Common myeloid progenitor, CD34-positive (primary cell): ENCODE data around the gene NXPE3.

Experiments used
- CTCF ChIA-PET: fragments of 350-600 bp; sonication (Branson Sonifier 250); formaldehyde crosslinking; loops from one replicate; lab custom pipeline; 2021; ENCODE audit warnings: antibody characterized with exemption; lab: Charles Lee
- POLR2A ChIA-PET: fragments of 350-600 bp; sonication (Branson Sonifier 250); formaldehyde crosslinking; loops from one replicate; lab custom pipeline; 2021; ENCODE audit warnings: antibody characterized with exemption; lab: Charles Lee
- DNase-seq, 3 donors: peaks; one replicate each; pipeline versions ENCODE4 v3.0.0 to v3.0.0-alpha.2; 2013
- H3K27ac ChIP-seq, 2 experiments: 1 replicate in 1 of 2; 2 replicates in 1 of 2; pipeline ENCODE4 v1.7.0; 2013; ENCODE audit warnings: inconsistent platforms in 2 of 2, low read length in 2 of 2, mild to moderate bottlenecking in 2 of 2, low read depth in 1 of 2, moderate library complexity in 1 of 2; ENCODE audit not compliant: severe bottlenecking in 2 of 2, insufficient read depth in 1 of 2, poor library complexity in 1 of 2
- H3K27me3 ChIP-seq, 5 experiments: replicated peaks in 2 of 5; 1 replicate in 3 of 5; 2 replicates in 2 of 5; pipeline versions ENCODE4 v1.6.1 to v1.7.0; 2013; ENCODE audit warnings: low read length in 4 of 5, mild to moderate bottlenecking in 2 of 5, moderate library complexity in 2 of 5, inconsistent platforms in 1 of 5; ENCODE audit not compliant: insufficient read depth in 5 of 5, control insufficient read depth in 4 of 5
- H3K36me3 ChIP-seq, 4 experiments: 1 replicate in 2 of 4; 2 replicates in 2 of 4; pipeline versions ENCODE4 v1.6.1 to v1.7.0; 2013; ENCODE audit warnings: low read length in 3 of 4, control low read depth in 1 of 4, mild to moderate bottlenecking in 1 of 4; ENCODE audit not compliant: control insufficient read depth in 4 of 4, insufficient read depth in 4 of 4
- H3K4me1 ChIP-seq, 4 experiments: 1 replicate in 3 of 4; 2 replicates in 1 of 4; pipeline versions ENCODE4 v1.6.1 to v1.7.1; 2013; ENCODE audit warnings: low read length in 3 of 4, mild to moderate bottlenecking in 3 of 4, control low read depth in 1 of 4, inconsistent platforms in 1 of 4, moderate library complexity in 1 of 4; ENCODE audit not compliant: control insufficient read depth in 4 of 4, insufficient read depth in 4 of 4; ENCODE audit errors: control extremely low read depth in 1 of 4
- H3K4me3 ChIP-seq, 7 experiments: 1 replicate in 4 of 7; 2 replicates in 3 of 7; pipeline versions ENCODE4 v1.5.1 to v1.7.0; 2013; ENCODE audit warnings: mild to moderate bottlenecking in 7 of 7, low read length in 6 of 7, moderate library complexity in 6 of 7, inconsistent platforms in 2 of 7, low read depth in 2 of 7, control low read depth in 1 of 7; ENCODE audit not compliant: insufficient read depth in 4 of 7, control insufficient read depth in 1 of 7; ENCODE audit errors: extremely low read depth in 1 of 7
- H3K9me3 ChIP-seq, 5 experiments: 1 replicate in 4 of 5; 2 replicates in 1 of 5; pipeline versions ENCODE4 v1.6.1 to v1.7.1; 2013; ENCODE audit warnings: low read length in 4 of 5, mild to moderate bottlenecking in 2 of 5, inconsistent platforms in 1 of 5, low read depth in 1 of 5, moderate library complexity in 1 of 5; ENCODE audit not compliant: control insufficient read depth in 4 of 5, insufficient read depth in 2 of 5; ENCODE audit errors: control extremely low read depth in 1 of 5
- WGBS: methylation state at CpG from one replicate; pipeline ENCODE4 v1.1.5; 2013; ENCODE audit not compliant: insufficient coverage; 5-methylcytosine and 5-hydroxymethylcytosine counted together

The NXPE3 gene

GRCh38 chr3:101833446-101833974, 54.5 kb downstream of the NXPE3 start:
- H3K9me3 ChIP-seq = no peaks in the 10 kb centered on the region
- ChIA-PET POLR2A (interaction anchor here (0.9 kb wide), 1 partner anchor 228 kb away, joined by 3 read pairs; no protein-coding TSS in a partner anchor), CTCF (interaction anchor here (3.3 kb wide), 1 partner anchor 9 kb away, joined by 12 read pairs; no protein-coding TSS in a partner anchor)
- no peak overlapping the region for H3K27ac ChIP-seq
- H3K4me1 ChIP-seq = peaks cover 8 to 22% (median 18%) of the 10 kb centered on the region in 4 experiments
- no peak overlapping the region for H3K4me3 ChIP-seq
- 88% methylated on average over 1 of the region's 2 CpGs for WGBS
- peaks cover 0 to 2% (median 0%) of the 10 kb centered on the region in 4 experiments for H3K36me3 ChIP-seq
- DNase-seq = peak in 1 of 3 donors; percentile 28
- no peaks in the 10 kb centered on the region for H3K27me3 ChIP-seq

GRCh38 chr3:101835676-101836075, 56.7 kb downstream of the NXPE3 start:
- H3K4me3 ChIP-seq = no peak overlapping the region
- H3K4me1 ChIP-seq = peaks cover 0 to 8% (median 7%) of the 10 kb centered on the region in 4 experiments
- no peaks in the 10 kb centered on the region for H3K27me3 ChIP-seq
- H3K36me3 ChIP-seq = peaks cover 0 to 2% (median 0%) of the 10 kb centered on the region in 4 experiments
- POLR2A ChIA-PET = interaction anchor here (0.6 to 1.5 kb wide), 2 partner anchors 14 to 137 kb away, joined by 4 read pairs; partner anchors contain the start of gene NFKBIZ
- H3K9me3 ChIP-seq = no peaks in the 10 kb centered on the region
- CTCF ChIA-PET = interaction anchor here (0.7 to 3.3 kb wide), 8 partner anchors 8 to 390 kb away, joined by 3 to 12 read pairs (median 3); no protein-coding TSS in a partner anchor
- WGBS = no CpG with 5 or more reads among the region's 2 CpGs
- no peak for DNase-seq
- H3K27ac ChIP-seq = no peak overlapping the region

GRCh38 chr3:101836160-101836559, 57.1 kb downstream of the NXPE3 start:
- 100% methylated on average over 2 of the region's 6 CpGs for WGBS
- CTCF ChIA-PET = interaction anchor here (1.1 to 3.3 kb wide), 5 partner anchors 11 to 389 kb away, joined by 3 to 12 read pairs (median 3); no protein-coding TSS in a partner anchor
- Histone ChIP-seq H3K27ac (no peak overlapping the region), H3K9me3 (no peaks in the 10 kb centered on the region), H3K36me3 (peaks cover 0 to 2% (median 0%) of the 10 kb centered on the region in 4 experiments), H3K27me3 (no peaks in the 10 kb centered on the region), H3K4me3 (no peak overlapping the region), H3K4me1 (peaks cover 0 to 8% (median 7%) of the 10 kb centered on the region in 4 experiments)
- no peak for DNase-seq
- POLR2A ChIA-PET = interaction anchor here (0.6 to 1.5 kb wide), 2 partner anchors 13 to 136 kb away, joined by 4 read pairs; partner anchors contain the start of gene NFKBIZ

GRCh38 chr3:101836652-101837598, 57.9 kb downstream of the NXPE3 start:
- H3K4me1 ChIP-seq = peaks cover 0 to 8% (median 7%) of the 10 kb centered on the region in 4 experiments
- peak in 2 of 3 donors; percentile 81 to 82 for DNase-seq
- CTCF ChIA-PET = interaction anchor here (1.3 to 3.3 kb wide), 4 partner anchors 13 to 388 kb away, joined by 3 to 12 read pairs (median 6); no protein-coding TSS in a partner anchor
- H3K4me3 ChIP-seq = peak overlapping the region in 1 of 7 experiments; percentile 20
- POLR2A ChIA-PET = no interaction called here
- H3K27me3 ChIP-seq = no peaks in the 10 kb centered on the region
- peaks cover 0 to 2% (median 0%) of the 10 kb centered on the region in 4 experiments for H3K36me3 ChIP-seq
- no peaks in the 10 kb centered on the region for H3K9me3 ChIP-seq
- WGBS = 100% methylated on average over 1 of the region's 3 CpGs
- no peak overlapping the region for H3K27ac ChIP-seq

GRCh38 chr3:101838691-101839090, 59.7 kb downstream of the NXPE3 start:
- Histone ChIP-seq H3K36me3 (peaks cover 0 to 2% (median 0%) of the 10 kb centered on the region in 4 experiments), H3K27ac (no peak overlapping the region), H3K4me3 (no peak overlapping the region), H3K27me3 (no peaks in the 10 kb centered on the region), H3K9me3 (peaks cover 0 to 4% (median 0%) of the 10 kb centered on the region in 5 experiments), H3K4me1 (peaks cover 0 to 8% (median 7%) of the 10 kb centered on the region in 4 experiments)
- WGBS = no CpG with 5 or more reads among the region's 2 CpGs
- CTCF ChIA-PET = interaction anchor here (1.3 to 2.9 kb wide), 7 partner anchors 9 to 386 kb away, joined by 3 to 9 read pairs (median 7); partner anchors contain the start of gene NFKBIZ
- POLR2A ChIA-PET = interaction anchor here (0.7 to 1.1 kb wide), 2 partner anchors 12 to 13 kb away, joined by 3 to 4 read pairs; no protein-coding TSS in a partner anchor
- no peak for DNase-seq

- no peak overlapping the region for H3K4me3 ChIP-seq
- ChIA-PET POLR2A (interaction anchor here (1.0 kb wide), 1 partner anchor 9 kb away, joined by 3 read pairs; the partner anchor contains the start of gene NFKBIZ), CTCF (interaction anchor here (1.9 to 2.9 kb wide), 4 partner anchors 9 to 26 kb away, joined by 7 to 9 read pairs (median 8); partner anchors contain the start of gene NFKBIZ)
- H3K9me3 ChIP-seq = peaks cover 0 to 4% (median 0%) of the 10 kb centered on the region in 5 experiments
- no peak for DNase-seq
- peaks cover 0 to 2% (median 0%) of the 10 kb centered on the region in 4 experiments for H3K36me3 ChIP-seq
- no peaks in the 10 kb centered on the region for H3K27me3 ChIP-seq
- H3K27ac ChIP-seq = no peak overlapping the region
- peaks cover 0 to 8% (median 7%) of the 10 kb centered on the region in 4 experiments for H3K4me1 ChIP-seq
Measured at GRCh38 chr3:101840066-101840465, 61.1 kb downstream of the NXPE3 start.
